A549 (cell line): ENCODE measurements around the gene ELOA2. TPM values are rescaled to one million over a fixed set of nuclear protein-coding genes. Genes with fewer than 3 reads are reported as not detected.

Source experiments
- ATAC-seq, 2 experiments: fragments of 200-7000 bp in 1 of 2; fragments of >200 bp in 1 of 2; cut with Nextera tagmentation in 1 of 2; cut with Tn5 transposase in 1 of 2; 3 replicates each; pipeline versions ENCODE4 v1.8.0 to v1.9.1; 2018 to 2020; ENCODE audit warnings: mild to moderate bottlenecking in 1 of 2, moderate library complexity in 1 of 2
- CTCF ChIA-PET: fragments of 300-600 bp; sonication (Branson Sonifier 250); formaldehyde crosslinking; extraction: SDS; loops from one replicate; lab custom pipeline; 2021; ENCODE audit warnings: antibody characterized with exemption, inconsistent platforms; lab: Yijun Ruan, JAX
- POLR2A ChIA-PET: fragments of 350-600 bp; formaldehyde crosslinking; extraction: SDS; loops from one replicate; lab custom pipeline; 2021; ENCODE audit warnings: antibody characterized with exemption, inconsistent platforms; lab: Yijun Ruan, JAX
- DNase-seq, 2 experiments: peaks; one replicate each; pipeline versions ENCODE4 v3.0.0 to v3.0.0-alpha.2; 2011 to 2016; ENCODE audit warnings: low read depth in 1 of 2, low spot score in 1 of 2
- FAIRE-seq: peaks from 2 replicates; lab custom pipeline; 2011; peaks lifted over from hg19 to GRCh38; lab: Jason Lieb, UNC
- H3K27ac ChIP-seq, 2 experiments: fragments of >200 bp; sonication (Bioruptor Twin); formaldehyde crosslinking; 3 replicates each; pipeline ENCODE4 v1.5.1; 2016 to 2017
- H3K4me1 ChIP-seq: fragments of >200 bp; sonication (Bioruptor Twin); formaldehyde crosslinking; 3 replicates; pipeline ENCODE4 v1.6.1; 2016
- H3K4me2 ChIP-seq: fragments of >200 bp; sonication (Bioruptor Twin); formaldehyde crosslinking; 3 replicates; pipeline ENCODE4 v1.6.1; 2016
- H3K4me3 ChIP-seq: fragments of >200 bp; sonication (Bioruptor Twin); formaldehyde crosslinking; 3 replicates; pipeline ENCODE4 v1.5.1; 2016
- H3K9me3 ChIP-seq: fragments of >200 bp; sonication (Bioruptor Twin); formaldehyde crosslinking; 3 replicates; pipeline ENCODE4 v1.6.1; 2016
- BHLHE40 ChIP-seq: IDR thresholded peaks from 2 replicates; pipeline ENCODE4 v1.6.1; 2012; ENCODE audit warnings: low read depth, low read length, inconsistent platforms
- CEBPB ChIP-seq, 2 experiments: fragments of >200 bp in 1 of 2; sonication (Bioruptor Twin) in 1 of 2; formaldehyde crosslinking in 1 of 2; IDR thresholded peaks; 2 replicates each; pipeline ENCODE4 v1.6.1; 2012 to 2016
- CHD4 ChIP-seq: fragments of 200-600 bp; sonication (generic); IDR thresholded peaks from 2 replicates; pipeline ENCODE4 v1.6.1; 2016; ENCODE audit warnings: antibody characterized with exemption, mild to moderate bottlenecking, borderline replicate concordance
- CTCF ChIP-seq: fragments of >200 bp; sonication (Bioruptor Twin); formaldehyde crosslinking; IDR thresholded peaks from 3 replicates; pipeline ENCODE4 v1.5.1; 2016
- EHMT2 ChIP-seq: fragments of 200-600 bp; sonication (generic); IDR thresholded peaks from 2 replicates; pipeline ENCODE4 v1.6.1; 2016; ENCODE audit warnings: antibody characterized with exemption, low read depth, mild to moderate bottlenecking, moderate library complexity
- ELK1 ChIP-seq: fragments of 150-350 bp; IDR thresholded peaks from 2 replicates; pipeline ENCODE4 v1.6.1; 2014; ENCODE audit warnings: low read depth, mild to moderate bottlenecking, low read length
- EP300 ChIP-seq, 2 experiments: fragments of >200 bp; sonication (Bioruptor Twin); formaldehyde crosslinking; IDR thresholded peaks; 2 replicates in 1 of 2; 3 replicates in 1 of 2; pipeline ENCODE4 v1.6.1; 2016 to 2017
- FOXS1 ChIP-seq: fragments of 250-450 bp; sonication (Bioruptor Pico); IDR thresholded peaks from 2 replicates; pipeline ENCODE4 v1.5.0; 2020; ENCODE audit warnings: mild to moderate bottlenecking, moderate library complexity
- HDAC2 ChIP-seq: fragments of 200-600 bp; sonication (generic); IDR thresholded peaks from 2 replicates; pipeline ENCODE4 v1.6.1; 2016
- HMGXB4 ChIP-seq: fragments of 250-450 bp; sonication (Bioruptor Pico); IDR thresholded peaks from 2 replicates; pipeline ENCODE4 v1.5.0; 2021; ENCODE audit warnings: mild to moderate bottlenecking, moderate library complexity, borderline replicate concordance
- HOXB13 ChIP-seq: fragments of 250-450 bp; sonication (Bioruptor Pico); IDR thresholded peaks from 2 replicates; pipeline ENCODE4 v1.5.0; 2020; ENCODE audit warnings: low read depth, mild to moderate bottlenecking, moderate library complexity
- JUNB ChIP-seq: fragments of >200 bp; sonication (Bioruptor Twin); formaldehyde crosslinking; IDR thresholded peaks from 2 replicates; pipeline ENCODE4 v1.6.1; 2016
- KDM1A ChIP-seq: fragments of 200-600 bp; sonication (generic); IDR thresholded peaks from 2 replicates; pipeline ENCODE4 v1.6.1; 2016; ENCODE audit warnings: low read depth, mild to moderate bottlenecking
- MAZ ChIP-seq: fragments of 150-350 bp; IDR thresholded peaks from 2 replicates; pipeline ENCODE4 v1.6.1; 2014; ENCODE audit warnings: antibody characterized with exemption, low read depth, low read length, borderline replicate concordance
- MYC ChIP-seq: IDR thresholded peaks from 2 replicates; pipeline ENCODE4 v1.6.1; 2012; ENCODE audit warnings: mild to moderate bottlenecking, inconsistent platforms, low read length, improper control_type of control experiment, borderline replicate concordance
- NFE2L2 ChIP-seq: fragments of 150-350 bp; conservative IDR thresholded peaks from 2 replicates; pipeline ENCODE4 v1.6.1; 2014; ENCODE audit warnings: low read length
- RARB ChIP-seq: fragments of 250-450 bp; sonication (Bioruptor Pico); IDR thresholded peaks from 2 replicates; pipeline ENCODE4 v1.8.0; 2021; ENCODE audit warnings: mild to moderate bottlenecking, moderate library complexity
- RNF2 ChIP-seq: fragments of 200-600 bp; sonication (generic); IDR thresholded peaks from 2 replicates; pipeline ENCODE4 v1.6.1; 2016; ENCODE audit warnings: low read depth, mild to moderate bottlenecking, antibody characterized with exemption, moderate library complexity, borderline replicate concordance
- SREBF2 ChIP-seq: fragments of 450-650 bp; IDR thresholded peaks from 2 replicates; pipeline ENCODE4 v1.6.1; 2014; ENCODE audit warnings: mild to moderate bottlenecking, moderate library complexity
- TFCP2L1 ChIP-seq: fragments of 250-450 bp; sonication (Bioruptor Pico); IDR thresholded peaks from 2 replicates; pipeline ENCODE4 v1.5.0; 2021; ENCODE audit warnings: mild to moderate bottlenecking
- USF2 ChIP-seq: fragments of 450-650 bp; IDR thresholded peaks from 2 replicates; pipeline ENCODE4 v1.6.1; 2014; ENCODE audit warnings: antibody characterized with exemption
- ZC3H11A ChIP-seq: fragments of 450-650 bp; IDR thresholded peaks from 2 replicates; pipeline ENCODE4 v1.6.1; 2014; ENCODE audit warnings: antibody characterized with exemption, mild to moderate bottlenecking
- WGBS: methylation state at CpG from one replicate; pipeline ENCODE4 v1.1.6; 2017; ENCODE audit errors: missing lambda C conversion rate; 5-methylcytosine and 5-hydroxymethylcytosine counted together
- polyA minus RNA-seq: library from RNA; depleted of rRNA, polyadenylated mRNA; stranded (reverse); fragments of >200 nt; gene quantifications from 2 replicates; pipeline ENCODE4 v1.2.3, GENCODE V29; 2011; rRNA and poly(A)+ RNA removed
- polyA plus RNA-seq, 4 experiments: library from polyadenylated mRNA; depleted of rRNA in 3 of 4; stranded (reverse); fragments of >200 nt; fragmentation: RNase III in 1 of 4; extraction: RNeasy Plus Mini Kit Qiagen cat#74134 plus additional on column Dnase treatment in 1 of 4; gene quantifications; 2 replicates in 3 of 4; 3 replicates in 1 of 4; pipeline ENCODE4 v1.2.3, GENCODE V29; 2011 to 2017

Gene ELOA2
- polyA plus RNA-seq (2011; rRNA removed), result not detected in 2 replicates
- polyA plus RNA-seq (2012; cell fraction: cytosol; rRNA removed), result not detected in 2 replicates
- not detected in 2 replicates for polyA plus RNA-seq (2012; cell fraction: nucleus; rRNA removed)
- not detected in 3 replicates for polyA plus RNA-seq (2017; fragmentation: RNase III; extraction: RNeasy Plus Mini Kit Qiagen cat#74134 plus additional on column Dnase treatment)
- not detected in 2 replicates for polyA minus RNA-seq

GRCh38 chr18:47035156-47035671 is at the start of gene ELOA2:
ELOA2 (minus strand) TSS chr18:47035621; CDS start chr18:47035264, 357 bp downstream.
- no peak for DNase-seq
- H3K4me1 ChIP-seq, result no peaks in the 10 kb centered on the region
- H3K4me2 ChIP-seq, result no peak within 1 kb of the TSS
- 92% methylated on average over 11 of the region's 29 CpGs for WGBS
- ATAC-seq, result no peak
- ChIA-PET POLR2A (no interaction called here), CTCF (no interaction called here)
- no peak for FAIRE-seq
- no peak within 1 kb of the TSS for H3K4me3 ChIP-seq
- no peak for TF ChIP-seq BHLHE40
- no peak for TF ChIP-seq HOXB13 (CRISPR knock-in tag)
- no peak within 1 kb of the TSS for H3K27ac ChIP-seq
- no peaks in the 10 kb centered on the region for H3K9me3 ChIP-seq

GRCh38 chr18:47081578-47081977 is 46.2 kb upstream of the ELOA2 start:
- no peaks in the 10 kb centered on the region for H3K4me1 ChIP-seq
- no peak overlapping the region for H3K27ac ChIP-seq
- H3K4me3 ChIP-seq, result no peak overlapping the region
- ATAC-seq (no peak), DNase-seq (no peak), FAIRE-seq (no peak)
- WGBS, result 88% methylated on average over 2 of the region's 2 CpGs
- H3K4me2 ChIP-seq, result no peak overlapping the region
- TF ChIP-seq JUNB, result no peak
- TF ChIP-seq CEBPB (IDR thresholded peaks at IDR 0.05), result no peak
- TF ChIP-seq RNF2, result no peak
- no peak for TF ChIP-seq KDM1A
- no peak for TF ChIP-seq ELK1
- TF ChIP-seq HDAC2, result no peak
- TF ChIP-seq EHMT2, result no peak
- no peak for TF ChIP-seq MAZ
- no peak for TF ChIP-seq HMGXB4 (CRISPR knock-in tag)
- TF ChIP-seq HOXB13 (CRISPR knock-in tag), result no peak
- no peak for TF ChIP-seq ZC3H11A
- TF ChIP-seq SREBF2, result no peak
- POLR2A ChIA-PET, result no interaction called here
- CTCF ChIA-PET, result no interaction called here
- no peaks in the 10 kb centered on the region for H3K9me3 ChIP-seq

GRCh38 chr18:47080872-47081271 is 45.5 kb upstream of the ELOA2 start:
- POLR2A ChIA-PET, result no interaction called here
- no peaks in the 10 kb centered on the region for H3K9me3 ChIP-seq
- no peak overlapping the region for H3K27ac ChIP-seq
- no peak overlapping the region for H3K4me2 ChIP-seq
- no peak overlapping the region for H3K4me3 ChIP-seq
- TF ChIP-seq MYC (no peak), EP300 (IDR thresholded peaks at IDR 0.05) (no peak), NFE2L2 (no peak), FOXS1 (no peak), CEBPB (IDR thresholded peaks at IDR 0.05) (no peak), HMGXB4 (CRISPR knock-in tag) (no peak), CTCF (no peak), TFCP2L1 (no peak), USF2 (no peak), JUNB (no peak), CHD4 (no peak), RARB (CRISPR knock-in tag) (no peak), ELK1 (no peak), KDM1A (no peak)
- TF ChIP-seq, all 56 proteins: peak for 0
- no peak for ATAC-seq
- H3K4me1 ChIP-seq, result no peaks in the 10 kb centered on the region
- CTCF ChIA-PET, result no interaction called here
- no peak for DNase-seq
- no peak for FAIRE-seq
- WGBS, result 97% methylated on average over 2 of the region's 2 CpGs
